Vagina (tissue), 2 donors: ENCODE data around the gene CNTNAP5. TPM values are rescaled to one million over a fixed set of nuclear protein-coding genes. Genes with fewer than 3 reads are reported as not detected.

Source experiments
- DNase-seq, 2 donors: peaks; one replicate each; pipeline ENCODE4 v3.0.0-alpha.2; 2017; ENCODE audit errors: extremely low spot score in 2 of 2
- H3K27ac ChIP-seq: fragments of 200-600 bp; sonication (generic); one replicate; pipeline ENCODE4 v1.5.1; 2019
- H3K27me3 ChIP-seq: fragments of 200-600 bp; sonication (generic); one replicate; pipeline ENCODE4 v1.5.1; 2019
- H3K36me3 ChIP-seq, 2 donors: fragments of 200-600 bp; sonication (generic); one replicate each; pipeline ENCODE4 v1.5.1; 2017 to 2019
- H3K4me1 ChIP-seq: fragments of 200-600 bp; sonication (generic); one replicate; pipeline ENCODE4 v1.5.1; 2019
- H3K4me3 ChIP-seq, 2 donors: fragments of 200-600 bp; sonication (generic); 1 replicate in 1 of 2; 2 replicates in 1 of 2; pipeline ENCODE4 v1.5.1; 2016 to 2019
- H3K9me3 ChIP-seq: fragments of 200-600 bp; sonication (generic); one replicate; pipeline ENCODE4 v1.5.1; 2019
- POLR2A ChIP-seq, 2 donors: fragments of 450-650 bp; IDR thresholded peaks; one replicate each; pipeline ENCODE4 v1.6.1; 2017; ENCODE audit warnings: antibody characterized with exemption in 2 of 2, mild to moderate bottlenecking in 2 of 2, moderate library complexity in 2 of 2
- POLR2AphosphoS5 ChIP-seq, 2 donors: sonication (generic); formaldehyde crosslinking; IDR thresholded peaks; one replicate each; pipeline ENCODE4 v1.9.0; 2017; ENCODE audit warnings: antibody characterized with exemption in 2 of 2, mild to moderate bottlenecking in 2 of 2, low read depth in 1 of 2; ENCODE audit not compliant: insufficient read depth in 1 of 2
- intact Hi-C: fragments of 100-400 bp; cut with DNase I; formaldehyde crosslinking; loops from one replicate; pipeline ENCODE4 v1.15.1; 2023
- total RNA-seq: library from RNA; depleted of rRNA; stranded (reverse); fragments of >200 nt; gene quantifications from one replicate; pipeline ENCODE4 v1.2.3, GENCODE V29; 2016
- TF ChIP-seq, protein P1 (sequence below), 3 experiments: fragments of 450-650 bp in 2 of 3; fragments of 200-600 bp in 1 of 3; sonication (generic) in 1 of 3; IDR thresholded peaks; one replicate each; pipeline ENCODE4 v1.5.1; 2017 to 2019; ENCODE audit warnings: antibody characterized with exemption in 3 of 3, mild to moderate bottlenecking in 2 of 3, moderate library complexity in 2 of 3

The CNTNAP5 gene
- total RNA-seq, 1 donor from 2014 or later, result not detected

DNA sequence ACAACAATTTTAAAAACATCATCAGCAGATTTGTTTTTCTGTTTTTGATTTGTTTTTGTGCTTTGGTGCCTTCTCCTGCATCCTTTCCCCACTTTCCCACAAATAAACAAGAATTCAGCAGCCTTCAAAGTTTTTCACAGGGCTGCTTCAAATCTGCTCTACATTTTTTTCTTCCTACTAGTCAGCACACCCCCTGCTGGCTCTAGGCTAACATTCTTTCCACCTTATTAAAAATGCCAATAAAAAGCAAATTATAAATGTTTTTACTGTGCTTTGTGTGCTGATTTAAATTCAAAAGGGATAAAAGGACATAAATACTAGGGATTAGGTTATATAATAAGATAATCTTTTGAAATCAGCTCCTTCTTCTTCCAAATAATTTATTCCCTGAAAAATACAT is 6.2 kb upstream of the CNTNAP5 start:
- H3K4me1 ChIP-seq, result no peaks in the 10 kb centered on the region
- H3K4me3 ChIP-seq, result no peak overlapping the region
- no peaks in the 10 kb centered on the region for H3K27me3 ChIP-seq
- H3K27ac ChIP-seq, result no peak overlapping the region
- H3K9me3 ChIP-seq, result no peaks in the 10 kb centered on the region
- H3K36me3 ChIP-seq, result no peaks in the 10 kb centered on the region
- DNase-seq, result no peak
- intact Hi-C loops, result no loop called here
- no peak for TF ChIP-seq POLR2AphosphoS5 (IDR thresholded peaks at IDR 0.05; ENCODE audit: insufficient read depth in 1 of 2, low read depth in 1 of 2)
- TF ChIP-seq, protein P1, sequence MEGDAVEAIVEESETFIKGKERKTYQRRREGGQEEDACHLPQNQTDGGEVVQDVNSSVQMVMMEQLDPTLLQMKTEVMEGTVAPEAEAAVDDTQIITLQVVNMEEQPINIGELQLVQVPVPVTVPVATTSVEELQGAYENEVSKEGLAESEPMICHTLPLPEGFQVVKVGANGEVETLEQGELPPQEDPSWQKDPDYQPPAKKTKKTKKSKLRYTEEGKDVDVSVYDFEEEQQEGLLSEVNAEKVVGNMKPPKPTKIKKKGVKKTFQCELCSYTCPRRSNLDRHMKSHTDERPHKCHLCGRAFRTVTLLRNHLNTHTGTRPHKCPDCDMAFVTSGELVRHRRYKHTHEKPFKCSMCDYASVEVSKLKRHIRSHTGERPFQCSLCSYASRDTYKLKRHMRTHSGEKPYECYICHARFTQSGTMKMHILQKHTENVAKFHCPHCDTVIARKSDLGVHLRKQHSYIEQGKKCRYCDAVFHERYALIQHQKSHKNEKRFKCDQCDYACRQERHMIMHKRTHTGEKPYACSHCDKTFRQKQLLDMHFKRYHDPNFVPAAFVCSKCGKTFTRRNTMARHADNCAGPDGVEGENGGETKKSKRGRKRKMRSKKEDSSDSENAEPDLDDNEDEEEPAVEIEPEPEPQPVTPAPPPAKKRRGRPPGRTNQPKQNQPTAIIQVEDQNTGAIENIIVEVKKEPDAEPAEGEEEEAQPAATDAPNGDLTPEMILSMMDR (IDR thresholded peaks at IDR 0.05), result no peak
- no peak for TF ChIP-seq POLR2A (IDR thresholded peaks at IDR 0.05)

DNA sequence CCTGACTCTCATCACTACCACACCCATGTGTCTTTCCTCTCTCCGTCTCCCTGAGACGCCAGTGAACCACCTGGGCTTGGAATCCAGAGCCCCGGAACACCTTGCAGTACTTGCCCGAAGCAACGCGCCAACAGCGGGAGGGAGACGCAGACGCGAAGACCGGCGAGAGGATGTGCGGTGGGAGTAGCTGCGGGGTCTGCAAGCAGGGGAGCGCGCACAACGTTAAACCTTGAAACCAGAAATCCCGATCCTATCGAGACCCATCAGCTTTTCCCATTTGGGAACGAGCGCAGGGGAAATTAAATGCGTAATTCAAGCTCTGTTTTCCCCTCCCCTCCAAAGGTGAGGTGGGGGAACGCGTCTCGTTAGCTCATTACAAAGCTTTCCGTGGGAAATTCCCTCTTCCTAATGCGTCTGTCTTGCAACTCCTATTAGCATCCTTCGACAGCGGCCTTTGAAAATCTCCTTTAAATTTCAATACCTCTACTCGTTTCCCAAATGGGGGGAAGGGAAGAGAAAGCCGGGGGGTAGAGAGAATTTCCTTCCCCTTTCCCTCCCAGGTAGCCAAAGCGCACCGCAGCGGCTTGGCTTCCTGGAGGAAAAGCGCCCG is 421 bp upstream of the CNTNAP5 start:
- intact Hi-C loops, result no loop called here
- Histone ChIP-seq H3K36me3 (no peaks in the 10 kb centered on the region), H3K4me1 (no peaks in the 10 kb centered on the region), H3K9me3 (no peaks in the 10 kb centered on the region), H3K27me3 (peaks cover 5% of the 10 kb centered on the region), H3K4me3 (peak overlapping the region in 1 of 2 donors; percentile 17), H3K27ac (no peak overlapping the region)
- TF ChIP-seq POLR2A (IDR thresholded peaks at IDR 0.05) (no peak), POLR2AphosphoS5 (IDR thresholded peaks at IDR 0.05; ENCODE audit: insufficient read depth in 1 of 2, low read depth in 1 of 2) (no peak)
- TF ChIP-seq, protein P1 (IDR thresholded peaks at IDR 0.05), result no peak
- DNase-seq, result no peak

DNA sequence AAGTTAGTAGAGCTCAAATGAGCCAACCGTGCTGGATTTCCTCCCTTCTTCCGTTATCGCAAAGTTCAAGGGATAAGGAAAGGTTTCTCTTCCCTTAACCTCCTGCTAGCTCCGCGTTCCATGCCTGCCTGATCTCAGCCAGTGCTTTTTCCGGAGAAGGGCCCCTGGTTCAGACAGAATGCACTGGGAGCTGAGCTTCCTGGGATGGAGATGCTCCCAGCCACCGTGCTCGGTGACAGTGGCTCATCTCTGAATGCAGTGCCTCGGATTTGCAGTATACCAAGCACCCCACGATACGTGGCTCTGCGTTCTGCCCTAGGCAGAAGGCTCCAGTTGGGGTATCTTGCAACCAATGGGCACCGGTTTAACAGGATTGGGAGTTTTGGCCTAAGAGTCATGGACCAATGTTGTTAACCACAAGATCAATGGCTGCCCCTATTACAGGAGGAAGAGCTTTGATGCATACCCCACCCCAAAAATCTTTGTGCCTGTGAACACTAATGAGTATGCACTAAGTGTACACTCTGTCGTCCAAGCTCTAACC is 876 bp downstream of the CNTNAP5 start:
- H3K27me3 ChIP-seq, result peaks cover 5% of the 10 kb centered on the region
- no peak overlapping the region for H3K4me3 ChIP-seq
- no peaks in the 10 kb centered on the region for H3K4me1 ChIP-seq
- no peaks in the 10 kb centered on the region for H3K9me3 ChIP-seq
- no peak for DNase-seq
- H3K36me3 ChIP-seq, result no peaks in the 10 kb centered on the region
- no peak overlapping the region for H3K27ac ChIP-seq
- TF ChIP-seq, protein P1 (IDR thresholded peaks at IDR 0.05), result no peak
- TF ChIP-seq POLR2A (IDR thresholded peaks at IDR 0.05) (no peak), POLR2AphosphoS5 (IDR thresholded peaks at IDR 0.05; ENCODE audit: insufficient read depth in 1 of 2, low read depth in 1 of 2) (no peak)
- intact Hi-C loops, result no loop called here

DNA sequence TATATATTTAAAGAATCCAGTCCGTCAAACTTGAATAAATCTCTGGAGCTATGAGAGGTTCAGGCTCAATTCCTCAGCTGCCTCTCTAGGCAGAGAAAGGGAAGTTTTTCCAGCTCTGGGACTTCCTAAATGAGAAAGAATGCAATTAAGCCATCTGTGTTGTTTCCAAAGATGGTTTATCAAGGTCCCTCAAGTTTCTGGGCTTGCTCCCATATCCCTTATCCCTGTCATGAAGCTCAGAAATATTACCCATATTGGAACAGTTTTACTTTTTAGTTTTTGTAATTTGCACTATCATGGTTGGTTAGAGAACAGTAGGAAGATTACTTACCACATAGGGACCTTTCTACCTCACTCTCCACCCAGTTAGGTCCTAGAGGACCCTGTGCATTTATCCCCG is 1.4 kb downstream of the CNTNAP5 start:
- TF ChIP-seq POLR2A (IDR thresholded peaks at IDR 0.05) (no peak), POLR2AphosphoS5 (IDR thresholded peaks at IDR 0.05; ENCODE audit: insufficient read depth in 1 of 2, low read depth in 1 of 2) (no peak)
- TF ChIP-seq, protein P1 (IDR thresholded peaks at IDR 0.05), result no peak

DNA sequence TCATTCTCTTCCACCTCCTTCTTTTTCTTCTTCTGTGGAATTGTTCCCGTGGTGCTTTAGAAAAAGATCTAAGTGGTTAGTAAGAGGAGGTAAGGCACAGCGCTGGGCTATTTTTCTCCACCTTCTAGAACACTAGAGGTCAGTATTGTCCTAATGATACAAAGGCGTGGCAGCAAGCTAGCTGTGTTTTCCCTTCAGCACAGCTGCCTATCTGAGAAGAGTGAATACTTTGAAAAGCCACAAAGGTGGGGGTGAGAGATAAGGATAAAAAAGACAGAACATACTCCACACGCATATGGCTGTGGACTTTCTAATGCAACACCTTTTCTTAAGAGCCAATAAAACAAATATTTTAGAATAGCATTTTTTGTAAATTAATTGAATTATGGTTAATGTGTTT is 2.1 kb downstream of the CNTNAP5 start:
- peaks cover 5% of the 10 kb centered on the region for H3K27me3 ChIP-seq
- H3K4me1 ChIP-seq, result no peaks in the 10 kb centered on the region
- H3K27ac ChIP-seq, result no peak overlapping the region
- DNase-seq, result no peak
- no peak overlapping the region for H3K4me3 ChIP-seq
- H3K36me3 ChIP-seq, result no peaks in the 10 kb centered on the region
- intact Hi-C loops, result no loop called here
- TF ChIP-seq, protein P1 (IDR thresholded peaks at IDR 0.05), result peak in 1 of 3 experiments; percentile 5
- no peak for TF ChIP-seq POLR2A (IDR thresholded peaks at IDR 0.05)
- H3K9me3 ChIP-seq, result no peaks in the 10 kb centered on the region

More for the DNA sequence above, 1.4 kb downstream of the CNTNAP5 start:
- DNase-seq, result no peak
- Histone ChIP-seq H3K4me1 (no peaks in the 10 kb centered on the region), H3K36me3 (no peaks in the 10 kb centered on the region), H3K4me3 (no peak overlapping the region), H3K9me3 (no peaks in the 10 kb centered on the region), H3K27ac (no peak overlapping the region), H3K27me3 (peaks cover 5% of the 10 kb centered on the region)
- intact Hi-C loops, result no loop called here
